HG02973 (cell line): ENCODE data around the gene ADCY7.

ENCODE experiments used
- ATAC-seq: cut with Tn5 transposase; IDR thresholded peaks from one replicate; pipeline ENCODE4 v1.9.1; 2021; ENCODE audit warnings: moderate library complexity; ENCODE audit not compliant: unreplicated experiment

ADCY7 gene

DNA sequence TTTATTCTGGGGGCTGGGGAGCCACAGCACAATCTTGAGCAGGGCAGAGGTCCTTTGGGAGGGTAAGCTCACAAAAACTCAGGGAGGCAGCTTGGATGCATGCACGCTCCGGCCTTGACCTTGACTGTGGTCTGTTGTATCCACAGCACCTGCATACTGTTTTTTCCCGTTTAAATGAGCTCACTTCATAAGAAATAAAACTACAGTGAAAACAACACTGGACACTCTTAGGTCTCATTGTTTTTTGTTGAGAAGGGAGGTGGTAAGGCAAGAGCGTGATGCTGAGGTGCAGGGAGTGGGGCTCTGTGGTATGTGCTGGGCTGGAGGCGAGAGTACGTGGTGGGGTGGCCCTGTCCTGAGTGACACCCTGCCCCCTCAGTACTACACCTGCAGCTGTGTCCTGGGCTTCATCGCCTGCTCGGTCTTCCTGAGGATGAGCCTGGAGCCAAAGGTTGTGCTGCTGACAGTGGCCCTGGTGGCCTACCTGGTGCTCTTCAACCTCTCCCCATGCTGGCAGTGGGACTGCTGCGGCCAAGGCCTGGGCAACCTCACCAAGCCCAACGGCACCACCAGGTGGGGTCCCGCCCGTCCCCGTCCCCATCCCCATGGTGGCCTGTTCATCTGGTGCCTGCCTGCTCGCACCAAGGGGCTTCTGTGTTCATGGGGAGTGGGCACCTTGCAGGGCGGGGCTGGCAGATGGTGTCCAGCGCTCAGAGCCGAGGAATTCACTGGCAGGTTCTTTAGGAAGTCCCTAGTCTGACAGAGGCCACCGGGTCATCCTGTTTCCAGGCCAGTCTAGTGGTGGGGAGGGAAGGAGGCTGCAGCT, 44.2 kb downstream of the ADCY7 start:
- no peak for ATAC-seq

DNA sequence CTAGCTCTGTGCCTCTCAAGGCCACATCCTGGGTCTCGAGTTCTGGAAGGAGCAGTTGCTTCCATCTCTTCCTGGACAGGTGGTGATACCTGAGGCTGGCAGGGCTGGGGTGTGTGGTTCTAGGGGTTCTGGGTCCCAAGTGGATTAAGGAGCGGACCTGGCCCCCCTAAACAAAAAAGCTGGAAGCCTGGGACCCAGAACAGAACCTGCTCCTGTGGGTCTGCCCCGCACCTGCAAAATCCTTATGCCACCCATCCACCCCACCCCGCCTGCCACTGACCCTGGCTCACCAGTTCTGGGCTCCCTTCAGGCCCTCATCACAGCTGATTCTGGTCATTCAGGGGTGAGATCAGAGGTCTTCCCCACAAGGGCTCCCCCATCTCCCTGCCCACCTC, 44.8 kb downstream of the ADCY7 start:
- ATAC-seq: no peak

DNA sequence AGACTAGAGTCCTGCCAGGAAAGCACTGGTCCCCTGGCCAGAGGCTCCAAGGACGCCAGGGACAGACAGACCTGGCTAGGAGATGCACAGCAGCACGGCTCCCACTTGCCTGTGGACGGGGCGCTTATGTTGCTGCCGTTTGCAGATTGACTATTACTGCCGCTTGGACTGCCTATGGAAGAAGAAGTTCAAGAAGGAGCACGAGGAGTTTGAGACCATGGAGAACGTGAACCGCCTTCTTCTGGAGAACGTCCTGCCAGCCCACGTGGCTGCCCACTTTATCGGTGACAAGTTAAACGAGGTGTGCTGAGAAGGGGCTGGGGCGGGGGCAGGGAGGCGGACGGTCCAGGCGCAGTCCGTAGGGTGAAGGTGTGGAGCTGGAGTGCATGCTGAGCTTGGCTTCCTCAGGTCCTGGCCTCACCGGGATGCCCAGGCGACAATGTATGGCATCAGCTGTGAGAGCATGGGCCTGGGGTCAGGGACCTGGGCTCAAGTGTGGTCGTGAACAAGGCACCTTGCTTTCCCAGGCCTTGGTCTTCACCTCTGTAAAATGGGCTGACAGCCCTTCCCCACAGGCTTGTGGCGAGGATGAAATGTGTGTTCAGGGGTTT, 45.6 kb downstream of the ADCY7 start:
- no peak for ATAC-seq

DNA sequence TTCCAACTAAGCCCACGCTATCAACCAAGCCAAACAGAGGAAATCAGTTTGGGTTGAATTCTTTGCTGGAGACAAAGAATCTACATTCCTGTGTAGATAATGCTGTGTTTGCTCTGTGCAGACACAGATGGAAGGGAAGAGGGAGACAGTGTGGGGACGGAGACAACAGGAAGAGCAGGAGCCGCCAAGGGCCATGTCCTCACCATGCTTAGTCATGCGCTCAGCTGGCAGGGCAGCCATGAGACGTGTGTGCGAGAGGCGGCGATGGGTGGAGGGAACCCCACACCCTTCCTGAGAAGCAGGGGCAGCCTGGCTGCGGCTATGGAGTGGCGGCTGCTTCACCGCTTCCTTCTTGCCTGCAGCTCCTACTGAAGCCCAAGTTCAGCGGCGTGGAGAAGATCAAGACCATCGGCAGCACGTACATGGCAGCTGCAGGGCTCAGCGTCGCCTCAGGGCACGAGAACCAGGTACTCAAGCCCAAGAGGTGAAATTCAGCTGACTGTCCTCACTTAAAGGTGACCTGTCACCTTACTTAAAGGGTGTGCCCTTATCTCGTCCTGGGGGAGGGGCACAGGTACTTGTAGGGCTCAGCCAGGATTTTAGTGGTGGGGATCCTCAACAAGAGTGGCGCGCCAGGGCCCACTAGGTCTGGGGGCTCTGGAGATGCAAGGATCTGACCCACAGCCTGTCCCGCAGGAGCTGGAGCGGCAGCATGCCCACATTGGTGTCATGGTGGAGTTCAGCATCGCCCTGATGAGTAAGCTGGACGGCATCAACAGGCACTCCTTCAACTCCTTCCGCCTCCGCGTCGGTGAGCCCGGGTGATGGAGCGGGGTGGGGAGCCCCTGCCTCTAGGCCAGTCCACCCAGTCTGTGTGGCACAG, 47.5 kb downstream of the ADCY7 start:
- ATAC-seq: no peak

DNA sequence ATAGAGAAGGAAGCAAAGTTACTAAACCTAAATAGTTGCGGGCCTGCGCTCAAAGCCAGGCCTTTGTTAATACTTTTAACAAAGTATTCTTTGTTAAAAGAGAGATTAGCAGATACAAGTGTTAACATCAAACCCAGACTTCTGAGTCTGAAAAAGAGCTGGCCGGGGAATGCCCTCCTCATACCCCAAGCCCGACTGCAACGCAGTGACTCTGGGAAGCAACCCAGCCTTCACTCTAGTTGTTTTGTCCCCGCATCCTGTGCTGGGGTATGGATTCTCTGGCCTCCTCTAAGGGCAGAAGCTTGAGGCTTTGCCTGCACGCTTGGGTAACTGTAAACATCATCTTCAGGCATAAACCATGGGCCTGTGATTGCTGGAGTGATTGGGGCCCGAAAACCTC, 48.3 kb downstream of the ADCY7 start:
- ATAC-seq: no peak

DNA sequence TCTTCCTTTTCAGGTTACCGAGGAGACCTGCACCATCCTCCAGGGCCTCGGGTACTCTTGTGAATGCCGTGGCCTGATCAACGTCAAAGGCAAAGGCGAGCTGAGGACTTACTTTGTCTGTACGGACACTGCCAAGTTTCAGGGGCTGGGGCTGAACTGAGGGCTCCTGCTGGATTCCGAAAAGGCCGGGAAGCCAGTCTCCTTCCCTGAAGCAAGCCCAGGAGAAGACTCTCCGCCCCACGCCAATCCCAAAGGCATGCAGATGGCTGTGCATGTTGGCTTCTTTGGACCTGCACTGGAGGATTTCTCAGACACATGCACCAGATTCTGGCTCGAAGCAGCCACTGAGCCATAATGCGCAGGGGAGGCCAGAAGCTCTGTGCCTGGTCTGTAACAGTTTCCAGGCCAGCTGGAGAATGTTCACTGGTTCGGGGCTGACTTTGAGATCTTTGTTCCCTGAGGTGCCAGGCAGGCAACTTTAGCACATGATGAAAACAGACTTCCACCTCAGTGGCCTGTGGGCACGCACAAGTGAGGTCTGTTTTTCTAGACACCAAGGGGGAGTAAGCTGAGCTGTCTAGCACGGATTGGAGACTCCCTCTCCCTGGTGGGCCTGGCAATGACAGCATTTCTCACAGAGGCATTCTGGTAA, 49.1 kb downstream of the ADCY7 start:
- ATAC-seq: no peak

DNA sequence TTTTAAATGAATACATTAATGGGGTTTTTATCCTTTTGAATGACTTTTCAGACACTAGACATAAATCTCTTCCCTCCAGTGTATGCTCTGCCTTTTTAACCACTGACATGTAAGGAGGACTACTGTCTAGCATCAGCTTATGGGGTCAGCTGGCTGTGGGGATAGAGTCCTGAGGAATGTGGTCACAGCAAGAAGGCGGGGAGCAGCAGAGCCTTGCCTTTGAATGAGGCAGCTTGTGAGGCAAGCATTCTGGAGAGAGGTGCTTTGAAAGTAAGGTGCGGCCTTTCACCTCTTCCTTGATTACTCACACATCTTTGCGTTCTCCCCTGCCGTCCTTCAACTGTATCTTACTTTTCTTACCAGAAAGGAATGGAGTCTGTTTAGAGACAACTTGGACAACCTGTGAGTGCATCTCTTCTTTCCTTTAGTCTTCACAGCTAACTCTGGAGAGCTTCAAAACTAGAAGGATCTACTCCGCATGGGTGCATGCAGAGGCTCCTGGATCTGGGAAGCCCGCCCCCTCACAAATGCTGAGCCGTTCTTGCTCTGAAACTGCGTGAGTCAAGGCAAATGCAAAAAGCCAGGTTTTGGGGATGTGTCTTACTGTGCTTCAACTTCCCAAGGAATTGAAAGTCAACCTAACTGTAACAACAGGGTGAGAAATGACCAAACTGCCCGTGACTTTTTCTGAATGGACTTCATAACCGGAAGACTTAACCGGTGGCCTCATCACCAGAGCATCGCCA, 49.9 kb downstream of the ADCY7 start:
- no peak for ATAC-seq

DNA sequence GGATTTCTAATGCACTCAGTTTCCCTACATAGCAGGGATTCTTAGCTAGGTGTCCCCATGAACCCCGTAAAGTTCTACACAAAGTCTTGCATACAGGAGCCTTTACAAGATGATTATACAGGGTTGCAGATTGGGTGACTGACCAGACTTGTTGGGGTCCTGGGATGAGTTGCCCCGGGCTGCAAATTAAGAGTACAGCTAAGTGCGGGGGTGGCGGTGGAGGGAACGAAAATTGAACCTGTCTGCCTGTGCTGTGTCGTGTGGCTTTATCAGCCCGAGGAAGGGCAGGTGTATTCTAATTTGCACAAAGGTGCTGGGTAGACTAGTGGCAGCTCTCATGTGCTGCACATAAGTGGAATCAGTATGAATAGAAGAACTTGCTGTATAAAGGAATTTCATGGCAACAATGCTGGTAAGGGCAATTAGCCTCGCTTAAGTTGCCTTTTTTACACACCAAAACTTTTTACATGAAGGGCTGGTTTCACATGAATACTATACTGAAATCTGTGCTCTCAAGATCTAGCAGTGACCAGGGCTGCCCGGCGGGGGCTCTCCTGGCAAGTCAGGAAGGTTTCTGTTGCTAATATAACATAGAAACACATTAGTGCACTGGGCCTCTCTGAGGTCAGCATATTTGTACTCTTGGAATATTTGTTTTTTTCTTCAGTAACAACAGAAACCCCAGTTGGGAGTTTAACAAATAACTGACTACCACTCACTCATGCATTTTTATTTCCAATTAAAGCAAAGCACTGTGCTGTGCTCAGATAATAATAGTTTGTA, 50.7 kb downstream of the ADCY7 start:
- no peak for ATAC-seq

DNA sequence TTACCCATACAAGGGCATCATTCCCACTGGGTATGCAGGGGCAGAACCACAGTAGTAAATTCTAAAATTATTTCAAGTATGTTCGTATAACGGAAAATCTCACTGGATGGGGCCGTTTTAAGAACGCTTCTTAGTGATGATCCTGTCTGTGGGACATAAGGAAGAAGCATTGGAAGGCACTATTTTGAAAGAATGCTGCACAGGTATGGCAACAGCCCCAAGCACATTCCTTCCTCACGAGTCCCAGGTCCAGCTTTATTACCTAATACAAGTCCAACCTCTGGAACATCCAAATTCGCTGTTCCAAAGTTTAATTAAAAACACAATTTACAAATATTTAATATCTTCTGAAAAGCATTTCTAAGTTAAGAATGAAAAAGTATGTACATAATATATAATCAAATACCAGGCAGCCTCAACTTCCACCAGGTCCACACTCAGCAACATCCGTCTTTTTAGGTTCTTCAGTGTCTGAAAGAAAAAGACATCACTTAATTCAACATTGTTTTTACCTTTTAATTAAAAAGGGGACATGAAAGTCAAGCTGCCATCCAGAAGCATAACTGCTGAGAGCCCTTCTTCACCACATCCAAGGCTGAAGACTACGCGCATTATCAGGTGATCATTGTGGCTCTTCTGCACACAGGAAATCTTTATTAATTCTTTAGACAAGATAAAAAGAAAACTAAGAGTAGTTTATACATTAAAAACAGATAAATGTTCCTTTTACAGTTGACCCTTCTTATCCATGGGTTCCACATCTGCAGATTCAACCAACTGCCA, 52.6 kb downstream of the ADCY7 start:
- no peak for ATAC-seq

DNA sequence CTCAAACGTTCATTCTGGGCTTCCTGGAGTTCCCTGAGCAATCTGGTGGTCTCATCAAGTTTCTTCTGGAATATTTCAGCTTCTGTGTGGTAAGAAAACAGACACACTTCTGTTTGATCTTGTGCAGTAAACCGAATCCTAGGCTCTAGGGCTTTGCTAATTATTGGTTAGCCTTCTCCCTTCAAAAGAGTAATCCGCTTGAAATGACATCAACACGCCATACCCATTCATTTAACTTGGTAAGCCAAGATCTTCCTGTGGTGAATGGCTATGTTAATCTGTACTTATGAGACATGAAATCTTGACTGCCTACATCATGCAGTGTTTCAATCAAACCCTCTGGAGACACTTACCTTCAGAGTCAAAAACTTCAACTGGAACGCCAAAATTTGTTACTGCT, 54.0 kb downstream of the ADCY7 start:
- no peak for ATAC-seq

DNA sequence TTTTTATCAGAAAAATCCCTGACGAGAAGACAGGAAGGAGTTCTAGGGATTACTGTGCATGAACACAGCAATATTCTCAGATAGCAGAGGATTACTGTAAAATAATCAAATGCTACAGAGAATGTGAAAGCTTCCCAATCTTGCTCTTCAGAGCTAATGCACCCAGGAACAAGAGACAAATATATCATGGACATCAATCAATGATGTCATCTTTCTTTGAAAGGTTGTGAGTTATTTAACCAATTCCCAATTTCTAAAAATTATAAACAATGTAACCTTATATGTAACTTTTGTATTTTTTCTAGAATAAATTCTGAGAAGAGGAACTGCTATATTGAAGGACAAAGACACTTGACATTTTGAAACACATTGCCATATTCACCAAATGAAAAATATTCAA, 56.0 kb downstream of the ADCY7 start:
- no peak for ATAC-seq

DNA sequence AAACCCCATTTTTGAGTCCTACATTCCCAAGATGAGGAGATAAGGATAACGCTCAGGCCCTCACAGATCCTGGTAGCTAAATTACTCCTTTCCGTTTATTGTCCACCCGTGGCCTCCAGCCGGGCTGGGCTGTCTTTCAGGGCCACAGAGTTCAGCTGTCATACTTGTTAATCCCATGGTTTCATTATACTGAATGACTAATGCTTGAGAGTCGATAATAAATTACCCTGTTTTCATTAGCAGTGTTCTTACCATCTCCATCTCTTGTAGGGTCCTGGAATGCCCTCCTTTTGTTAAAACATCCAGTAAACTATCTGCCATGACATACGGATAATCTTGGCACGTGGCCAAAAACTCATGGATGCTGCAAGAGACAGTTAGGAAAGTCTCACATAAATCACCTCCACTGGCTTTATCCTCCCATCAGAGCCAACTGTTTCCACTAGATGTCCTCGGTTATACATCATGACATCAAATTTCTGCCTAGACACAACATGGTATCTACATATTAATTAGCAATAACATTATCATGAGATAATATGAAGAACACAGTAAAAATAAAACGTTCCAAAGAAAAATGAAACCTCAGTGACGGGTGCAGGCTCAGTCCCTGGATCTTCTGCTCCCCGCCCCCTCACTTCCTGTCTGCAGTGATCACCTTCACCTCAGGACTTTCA, 57.1 kb downstream of the ADCY7 start:
- no peak for ATAC-seq

DNA sequence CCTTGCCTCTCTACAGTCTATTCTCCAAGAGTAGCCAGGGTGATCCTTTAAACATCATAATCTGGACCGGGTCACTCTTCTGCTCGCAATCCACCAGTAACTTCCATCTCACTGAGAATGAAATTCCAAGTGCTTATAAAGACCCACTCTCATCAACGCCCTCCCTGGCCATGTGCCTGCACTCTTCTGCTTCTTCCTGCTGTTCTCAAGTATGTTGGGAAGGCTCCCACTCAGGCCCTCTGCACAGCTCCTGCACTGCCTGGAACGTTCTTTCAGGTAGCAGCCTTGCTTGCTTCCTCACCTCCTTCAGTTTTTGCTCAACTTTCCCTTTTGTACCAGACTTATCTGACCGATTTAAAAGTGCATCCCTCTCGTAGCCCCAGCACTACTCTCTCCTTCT, 58.0 kb downstream of the ADCY7 start:
- no peak for ATAC-seq

DNA sequence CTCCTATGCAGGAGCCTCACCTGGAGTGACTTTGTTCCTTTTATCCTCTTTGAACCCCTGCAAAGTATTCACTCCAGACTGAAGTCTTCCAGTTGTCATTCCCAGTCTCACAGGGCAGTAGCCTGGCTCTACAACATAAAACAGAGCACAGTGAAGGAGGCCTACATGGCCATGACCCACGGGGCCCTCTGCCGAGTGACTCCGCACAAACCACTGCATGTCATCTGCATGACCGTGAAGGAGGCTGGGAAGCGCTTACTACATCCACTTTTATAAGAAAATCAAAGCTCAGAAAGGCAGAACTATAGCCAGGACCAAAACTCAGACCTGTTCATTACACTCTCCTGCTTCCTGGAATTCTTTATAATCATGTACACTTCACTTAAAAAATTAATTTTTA, 59.9 kb downstream of the ADCY7 start:
- no peak for ATAC-seq

DNA sequence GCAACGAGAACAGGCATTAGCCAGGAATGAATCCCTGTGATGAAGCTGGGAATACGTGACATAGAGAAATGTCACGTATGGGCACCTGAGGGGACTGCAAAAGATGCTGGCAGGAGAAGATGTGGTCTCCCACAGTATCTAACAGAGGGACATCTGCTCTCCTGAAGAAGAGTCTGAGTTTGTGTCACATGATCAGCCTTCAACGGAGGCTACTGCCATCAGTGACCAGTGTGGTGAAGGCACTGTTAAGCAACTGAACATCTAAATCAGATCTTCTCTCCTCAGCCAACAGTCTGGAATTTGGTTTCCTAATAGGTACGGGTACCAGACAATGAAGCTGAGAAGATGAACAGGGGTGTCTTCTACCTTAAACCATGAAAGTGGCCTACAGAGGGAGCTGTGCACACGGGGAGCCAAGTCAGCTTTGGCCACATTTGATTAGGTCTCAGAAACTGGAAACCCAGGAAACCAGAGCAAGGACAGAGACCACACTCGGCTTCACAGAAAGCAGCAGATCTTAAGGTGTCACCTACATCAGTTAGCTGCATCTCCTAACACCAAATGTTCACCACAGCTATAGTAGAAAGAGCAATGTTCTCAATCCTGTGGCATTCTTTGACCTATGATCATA, 60.6 kb downstream of the ADCY7 start:
- ATAC-seq: peak; percentile 60

DNA sequence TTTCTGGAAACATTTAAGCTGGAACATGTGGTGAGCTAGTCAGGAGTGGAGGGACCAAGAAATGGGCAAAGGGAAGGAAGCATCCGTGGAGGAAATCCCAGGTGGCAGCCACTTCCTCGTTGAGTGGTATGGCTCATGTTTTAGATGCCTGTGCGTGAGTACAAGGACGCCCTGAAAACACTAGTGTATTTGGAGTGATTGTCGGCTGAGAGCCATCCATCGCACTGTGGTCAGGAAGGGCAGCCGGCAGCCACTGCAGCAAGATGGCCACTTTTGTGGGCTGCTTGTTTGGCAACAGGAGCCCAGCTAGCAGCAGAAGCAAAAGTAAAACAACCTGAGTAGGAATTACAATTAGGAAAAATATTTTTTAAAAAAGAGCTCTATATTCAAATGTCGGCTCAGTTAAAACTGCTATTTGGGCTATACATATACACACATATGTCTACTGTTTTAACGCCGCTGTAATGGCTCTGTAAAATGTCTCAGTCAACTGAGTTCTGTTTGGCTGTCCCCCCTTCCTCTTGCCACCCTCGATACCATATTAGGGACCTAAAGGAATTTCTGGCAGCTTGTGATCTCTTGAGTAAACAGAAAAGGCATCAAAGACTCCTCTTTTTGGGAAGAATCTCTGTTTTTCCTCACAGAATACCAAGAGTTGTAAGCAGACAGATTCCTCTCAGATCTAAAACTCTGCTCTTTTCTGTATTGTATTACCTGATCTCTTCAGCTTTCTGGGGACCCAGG, 63.3 kb downstream of the ADCY7 start:
- no peak for ATAC-seq

DNA sequence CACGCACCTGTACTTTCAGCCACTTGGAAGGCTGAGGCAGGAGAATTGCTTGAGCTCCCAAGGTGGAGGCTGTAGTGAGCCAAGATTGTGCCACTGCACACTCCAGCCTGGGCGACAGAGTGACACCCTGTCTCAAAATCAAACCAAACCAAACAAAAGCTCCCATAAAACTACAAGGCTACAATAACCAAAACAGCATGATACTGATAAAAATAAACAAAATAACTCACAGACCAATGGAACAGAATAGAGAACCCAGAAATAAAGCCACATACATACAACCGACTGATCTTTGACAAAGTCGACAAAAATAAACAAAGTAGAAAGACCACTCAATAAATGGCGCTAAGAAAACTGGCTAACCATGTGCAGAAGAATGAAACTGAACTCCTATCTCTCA, 65.2 kb downstream of the ADCY7 start:
- no peak for ATAC-seq
